Neutrophil (primary cell): ENCODE data around the gene CYP1B1.
"Not testable (repeated sequence)": the region's sequence is repeated elsewhere in the genome, so short reads cannot be mapped to it uniquely, and the experiment has no call there.

ENCODE experiments used
- H3K27ac ChIP-seq: fragments of 200-600 bp; sonication (generic); 2 replicates; pipeline ENCODE4 v1.5.1; 2016; ENCODE audit warnings: mild to moderate bottlenecking, moderate library complexity
- H3K27me3 ChIP-seq: fragments of 200-600 bp; sonication (generic); 2 replicates; pipeline ENCODE4 v1.6.0; 2016; ENCODE audit warnings: mild to moderate bottlenecking
- H3K36me3 ChIP-seq: fragments of 200-600 bp; sonication (generic); 2 replicates; pipeline ENCODE4 v1.5.1; 2017
- H3K4me1 ChIP-seq, 2 experiments: fragments of 200-600 bp in 1 of 2; sonication (generic) in 1 of 2; 1 replicate in 1 of 2; 2 replicates in 1 of 2; pipeline versions ENCODE4 v1.5.1 to v1.6.1; 2013 to 2016; ENCODE audit warnings: low read depth in 1 of 2, low read length in 1 of 2, mild to moderate bottlenecking in 1 of 2, moderate library complexity in 1 of 2; ENCODE audit not compliant: control insufficient read depth in 1 of 2, insufficient read depth in 1 of 2
- H3K4me3 ChIP-seq, 2 experiments: fragments of 200-600 bp in 1 of 2; sonication (generic) in 1 of 2; 1 replicate in 1 of 2; 2 replicates in 1 of 2; pipeline ENCODE4 v1.5.1; 2013 to 2016; ENCODE audit warnings: low read depth in 1 of 2, low read length in 1 of 2, mild to moderate bottlenecking in 1 of 2, moderate library complexity in 1 of 2
- H3K9me3 ChIP-seq: fragments of 200-600 bp; sonication (generic); 2 replicates; pipeline ENCODE4 v1.5.1; 2016
- CTCF ChIP-seq: fragments of 200-600 bp; sonication (generic); IDR thresholded peaks from 2 replicates; pipeline ENCODE4 v1.5.1; 2016; ENCODE audit warnings: antibody characterized with exemption

CYP1B1 gene

GRCh38 chr2:38093527-38094165 is 17.7 kb upstream of the CYP1B1 start:
- no peak overlapping the region for H3K27ac ChIP-seq
- no peaks in the 10 kb centered on the region for H3K9me3 ChIP-seq
- H3K4me3 ChIP-seq: no peak overlapping the region
- peaks cover 1 to 3% of the 10 kb centered on the region in 2 experiments for H3K4me1 ChIP-seq
- no peaks in the 10 kb centered on the region for H3K36me3 ChIP-seq
- peaks cover 79% of the 10 kb centered on the region for H3K27me3 ChIP-seq
- no peak for TF ChIP-seq CTCF

DNA sequence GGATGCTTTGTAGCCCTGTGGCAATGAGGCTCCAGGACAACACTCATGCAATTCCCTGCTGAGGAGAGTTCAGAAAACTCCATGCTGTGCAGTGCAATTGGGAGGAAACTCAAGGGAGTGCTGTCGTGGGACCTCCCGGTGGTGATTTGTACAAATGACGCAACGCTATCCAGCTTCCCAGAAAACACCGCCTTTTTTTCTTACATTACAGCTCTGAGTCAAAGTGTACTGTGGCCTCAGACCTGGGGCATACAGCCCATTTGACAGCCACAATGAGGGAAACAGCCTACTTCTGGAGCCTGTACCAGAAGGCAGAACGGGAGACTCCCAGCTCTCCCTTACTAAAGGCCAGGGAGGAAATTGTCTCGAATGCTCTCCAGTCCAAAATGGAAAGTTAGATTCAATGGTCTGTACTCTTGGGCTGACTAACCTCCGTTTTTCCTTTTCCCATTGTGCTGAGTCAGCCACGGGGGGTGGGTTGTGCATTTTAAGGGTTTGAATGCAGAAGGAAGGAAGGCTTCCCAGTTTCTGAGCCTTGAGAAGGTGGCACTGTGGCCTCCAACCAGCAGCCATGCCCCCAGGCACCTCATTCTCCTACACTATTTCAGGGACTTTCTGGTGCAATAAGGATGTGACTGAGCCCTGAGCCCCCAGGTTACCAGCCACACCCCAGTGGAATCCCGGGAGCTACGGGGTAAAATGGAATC is 16.4 kb upstream of the CYP1B1 start:
- H3K36me3 ChIP-seq: no peaks in the 10 kb centered on the region
- no peaks in the 10 kb centered on the region for H3K4me1 ChIP-seq
- no peak overlapping the region for H3K27ac ChIP-seq
- no peak for TF ChIP-seq CTCF
- H3K27me3 ChIP-seq: peaks cover 78% of the 10 kb centered on the region
- H3K4me3 ChIP-seq: no peak overlapping the region
- no peaks in the 10 kb centered on the region for H3K9me3 ChIP-seq

DNA sequence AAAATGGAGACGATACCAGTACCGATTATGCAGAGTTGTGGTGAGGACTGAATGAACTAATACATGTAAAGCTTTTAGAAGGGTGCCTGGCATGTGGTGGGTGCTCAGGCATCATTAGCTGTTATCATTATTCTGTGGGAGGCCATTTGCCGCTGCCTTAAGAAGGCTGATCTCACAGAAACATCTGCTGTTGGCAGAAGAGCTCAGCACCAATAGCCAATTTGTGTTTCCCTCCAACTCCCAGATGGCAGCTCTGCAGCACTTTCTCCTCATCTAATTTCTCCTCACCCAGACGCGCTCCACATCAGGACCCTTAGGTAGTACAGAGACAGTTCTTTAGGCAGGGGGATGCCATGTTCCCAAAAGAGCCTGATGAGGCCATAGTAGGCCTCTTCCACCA is 15.8 kb upstream of the CYP1B1 start:
- Histone ChIP-seq H3K4me3 (no peak overlapping the region), H3K36me3 (no peaks in the 10 kb centered on the region), H3K27ac (no peak overlapping the region), H3K27me3 (peaks cover 78% of the 10 kb centered on the region), H3K9me3 (no peaks in the 10 kb centered on the region), H3K4me1 (no peaks in the 10 kb centered on the region)
- TF ChIP-seq CTCF: no peak

DNA sequence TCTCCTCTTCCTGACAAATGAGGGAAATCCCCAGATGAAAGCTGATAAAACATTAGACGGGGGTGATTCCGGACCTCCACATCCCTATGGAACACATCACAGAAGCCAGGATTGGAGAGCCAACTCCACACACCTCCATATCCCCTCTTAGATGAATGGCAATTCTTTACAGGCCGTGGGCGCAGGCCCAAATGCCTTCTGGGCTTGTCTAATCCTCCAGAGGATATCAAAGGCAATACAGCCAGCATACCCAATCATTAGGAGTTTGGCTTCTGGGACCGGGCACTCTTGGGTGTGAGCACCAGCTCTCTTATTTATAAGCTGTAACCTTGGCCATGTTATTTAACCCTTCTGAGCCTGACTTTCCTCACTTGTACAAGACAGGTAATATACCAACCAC is 15.0 kb upstream of the CYP1B1 start:
- H3K27me3 ChIP-seq: peaks cover 78% of the 10 kb centered on the region
- no peaks in the 10 kb centered on the region for H3K4me1 ChIP-seq
- no peak for TF ChIP-seq CTCF
- H3K9me3 ChIP-seq: no peaks in the 10 kb centered on the region
- H3K36me3 ChIP-seq: no peaks in the 10 kb centered on the region
- no peak overlapping the region for H3K4me3 ChIP-seq
- H3K27ac ChIP-seq: no peak overlapping the region

GRCh38 chr2:38090212-38090611 is 14.3 kb upstream of the CYP1B1 start:
- peaks cover 77% of the 10 kb centered on the region for H3K27me3 ChIP-seq
- not testable (repeated sequence) for H3K4me1 ChIP-seq, H3K9me3 ChIP-seq, H3K36me3 ChIP-seq, H3K4me3 ChIP-seq, H3K27ac ChIP-seq

GRCh38 chr2:38085998-38086698 is 10.2 kb upstream of the CYP1B1 start:
- not testable (repeated sequence) for H3K4me1 ChIP-seq, H3K36me3 ChIP-seq, H3K9me3 ChIP-seq, H3K27ac ChIP-seq, H3K4me3 ChIP-seq
- peaks cover 57% of the 10 kb centered on the region for H3K27me3 ChIP-seq

- H3K4me1 ChIP-seq, H3K27ac ChIP-seq, H3K4me3 ChIP-seq, H3K36me3 ChIP-seq, H3K9me3 ChIP-seq: not testable (repeated sequence)
- peaks cover 64% of the 10 kb centered on the region for H3K27me3 ChIP-seq
Observed at GRCh38 chr2:38084556-38084955, 8.6 kb upstream of the CYP1B1 start.

DNA sequence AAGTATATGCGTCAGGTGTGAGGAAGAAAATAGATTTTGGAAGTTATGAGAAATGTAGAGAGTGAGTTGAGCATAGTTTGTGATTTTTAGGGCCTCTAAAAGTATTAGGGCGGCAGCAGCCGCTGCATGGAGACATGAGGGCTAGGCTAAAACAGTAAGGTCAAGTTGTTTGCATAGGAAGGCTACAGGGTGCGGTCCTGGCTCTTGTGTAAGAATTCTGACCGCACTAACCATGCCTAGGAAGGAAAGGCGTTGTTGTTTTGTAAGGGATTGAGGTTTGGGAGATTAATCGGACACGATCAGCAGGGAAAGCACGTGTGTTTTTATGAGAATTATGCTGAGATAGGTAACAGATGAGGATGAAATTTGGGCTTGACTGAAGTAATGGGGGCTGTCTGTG is 6.8 kb upstream of the CYP1B1 start:
- not testable (repeated sequence) for H3K4me3 ChIP-seq, H3K27ac ChIP-seq, H3K36me3 ChIP-seq, H3K4me1 ChIP-seq, H3K9me3 ChIP-seq
- peaks cover 66% of the 10 kb centered on the region for H3K27me3 ChIP-seq
